Hypothalamus (tissue), 51 donors: ENCODE data around the gene SHROOM3.

Experiments
- DNase-seq, 51 donors: peaks; one replicate each; lab custom pipeline; 2025; lab: John Stamatoyannopoulos, UW

Gene SHROOM3

DNA sequence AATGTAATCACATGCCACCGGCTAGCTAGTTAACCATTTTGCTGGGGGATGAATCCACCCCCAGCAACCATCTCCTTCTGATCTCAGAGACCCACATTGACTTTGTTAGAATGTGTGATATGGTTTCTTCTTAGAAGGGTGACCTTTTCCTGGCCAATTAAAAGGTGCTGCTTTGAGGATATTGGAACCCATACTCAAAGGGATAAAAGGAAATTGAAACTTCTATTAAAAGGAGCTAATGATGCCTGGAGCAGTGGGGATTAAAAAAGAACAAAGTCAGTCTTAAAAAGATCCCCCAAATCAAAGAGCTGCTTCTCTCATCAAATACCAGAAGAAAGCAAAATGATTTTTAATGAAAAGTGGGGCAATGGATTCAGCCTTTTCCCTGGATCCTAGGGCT is 214.1 kb downstream of the SHROOM3 start:
- DNase-seq: no peak

DNA sequence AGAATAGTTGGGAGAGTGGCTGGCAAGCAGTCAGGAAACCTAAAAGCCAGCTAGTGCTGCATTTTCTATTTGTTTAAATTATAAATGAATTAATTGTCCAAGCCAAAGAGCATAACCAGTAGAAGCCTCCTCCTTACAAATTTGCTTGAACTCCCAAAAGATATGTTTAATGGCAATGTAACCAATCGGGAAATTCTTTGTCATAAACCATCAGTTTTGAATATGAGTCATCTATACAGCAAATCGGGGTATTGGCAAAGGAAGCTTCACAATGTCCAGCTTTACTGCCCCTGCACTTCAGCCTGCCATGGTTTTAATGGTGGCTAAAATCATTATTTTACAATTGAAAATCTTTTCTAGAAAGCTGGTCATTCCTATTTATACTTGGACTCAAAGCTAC is 216.6 kb downstream of the SHROOM3 start:
- no peak for DNase-seq

DNA sequence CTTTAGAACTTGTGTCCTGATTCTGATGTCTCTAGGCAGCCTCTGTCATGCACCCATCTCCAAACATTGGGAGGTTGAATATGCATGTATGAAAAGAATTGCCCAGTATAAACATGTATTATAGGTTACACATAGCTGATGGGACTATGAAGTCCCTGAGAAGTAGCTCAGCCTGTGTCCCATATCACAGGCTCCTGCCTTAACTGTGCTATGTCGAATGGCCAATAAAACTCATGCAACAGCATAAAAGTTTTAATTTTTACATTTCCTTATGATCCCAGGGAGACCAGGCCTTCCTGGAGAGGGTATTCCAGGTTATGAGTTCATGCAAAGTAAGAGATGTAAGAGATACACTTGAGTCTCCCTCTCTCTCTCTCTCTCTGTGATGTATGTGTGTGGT is 217.4 kb downstream of the SHROOM3 start:
- DNase-seq: no peak

DNA sequence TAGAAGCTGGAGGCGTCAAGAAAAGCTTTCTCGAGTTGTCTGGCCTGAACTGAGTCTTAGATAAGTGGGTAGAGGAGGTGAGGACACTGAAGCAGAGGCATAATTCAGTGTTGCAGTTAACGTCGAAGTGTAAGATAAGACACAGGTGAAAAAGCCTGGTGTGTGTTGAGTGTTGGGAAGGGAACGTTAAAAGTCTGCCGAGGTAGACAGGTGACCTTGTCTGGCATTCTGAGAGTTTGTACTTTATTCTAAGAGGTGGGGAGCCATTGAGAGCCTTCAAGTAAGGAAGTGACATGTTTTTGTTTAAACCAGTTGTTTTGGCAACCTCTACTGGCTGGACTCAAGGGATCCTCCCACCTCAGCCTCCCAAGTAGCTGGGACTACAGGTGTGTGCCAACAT is 219.1 kb downstream of the SHROOM3 start:
- DNase-seq: no peak

DNA sequence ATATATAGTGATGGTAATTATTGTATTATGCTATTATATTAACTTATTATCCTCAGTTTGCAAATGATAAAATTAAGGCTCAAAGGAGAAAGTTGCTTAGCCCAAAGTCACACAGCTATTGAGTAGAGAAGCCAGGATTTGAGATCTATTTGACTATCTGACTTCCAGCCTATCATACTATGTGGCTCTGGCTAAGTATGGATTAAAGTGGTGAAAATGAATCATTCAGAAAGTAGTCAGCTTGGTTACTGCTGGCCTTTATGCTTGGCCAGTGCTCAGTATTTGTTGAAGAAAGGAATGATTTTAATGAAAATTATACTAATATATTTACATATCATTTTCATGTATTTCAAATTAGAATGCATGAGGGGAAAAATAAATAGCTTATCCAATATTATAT is 219.8 kb downstream of the SHROOM3 start:
- DNase-seq: no peak

DNA sequence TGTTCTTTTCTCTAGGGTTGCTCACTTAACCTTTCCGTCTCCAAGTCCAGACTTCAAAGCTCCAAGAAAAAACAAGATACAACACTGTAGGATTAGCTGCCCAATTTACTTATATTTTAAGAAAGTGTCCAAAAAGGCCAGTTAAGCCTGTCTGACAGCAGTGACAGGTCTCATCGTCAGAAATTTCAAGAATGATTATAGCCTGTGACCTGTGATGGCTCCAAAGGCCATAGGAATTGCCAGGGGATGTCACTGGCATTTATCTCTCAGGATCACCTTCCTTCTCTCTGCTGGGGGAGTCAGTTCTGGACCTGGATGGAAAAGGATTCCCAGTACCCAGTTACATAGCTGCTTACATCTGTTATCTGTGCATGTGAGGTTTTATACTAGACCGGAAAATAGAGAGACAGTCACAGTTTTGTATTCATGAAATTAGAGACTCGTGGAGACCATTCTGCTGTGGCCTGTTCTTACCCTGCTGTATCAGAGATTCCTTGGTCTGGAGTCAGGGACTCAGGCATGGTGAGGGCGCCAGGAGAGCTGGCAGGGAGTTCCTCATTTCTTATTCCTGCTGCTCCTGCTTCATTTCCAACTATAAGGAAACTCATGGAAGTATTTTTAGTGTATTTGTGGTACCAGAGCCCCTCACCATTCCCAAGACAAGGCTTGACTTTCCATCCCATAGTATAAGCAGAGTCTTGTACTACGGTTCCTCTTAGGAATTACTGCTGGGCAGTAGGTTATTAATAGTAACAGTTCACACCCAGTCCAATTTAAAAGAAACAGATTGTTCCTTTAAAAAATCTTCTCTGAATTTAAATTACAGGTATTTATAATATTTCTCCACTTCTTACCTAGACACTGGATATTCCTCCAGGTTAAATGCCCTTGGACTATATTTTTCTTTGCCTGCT is 220.8 kb downstream of the SHROOM3 start:
- DNase-seq: no peak

DNA sequence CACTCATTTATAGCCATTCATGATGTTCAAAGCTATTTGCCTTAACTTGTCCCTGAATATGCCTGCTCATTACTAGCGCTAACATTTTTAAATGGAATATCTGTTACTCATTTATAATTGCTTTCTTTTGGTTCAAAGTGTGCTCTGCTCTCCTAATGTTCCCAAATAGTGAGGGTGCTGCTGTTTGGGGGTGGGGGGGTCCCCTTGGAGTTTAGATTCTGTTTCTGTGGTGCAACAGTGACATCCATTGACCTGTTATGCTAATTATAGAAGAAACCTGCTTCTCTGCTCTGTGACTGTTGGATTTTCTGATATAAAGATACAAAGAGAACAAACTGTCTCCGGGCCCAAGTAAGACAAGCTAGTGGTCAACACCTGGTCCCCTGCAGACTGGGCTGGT is 222.4 kb downstream of the SHROOM3 start:
- DNase-seq: no peak

DNA sequence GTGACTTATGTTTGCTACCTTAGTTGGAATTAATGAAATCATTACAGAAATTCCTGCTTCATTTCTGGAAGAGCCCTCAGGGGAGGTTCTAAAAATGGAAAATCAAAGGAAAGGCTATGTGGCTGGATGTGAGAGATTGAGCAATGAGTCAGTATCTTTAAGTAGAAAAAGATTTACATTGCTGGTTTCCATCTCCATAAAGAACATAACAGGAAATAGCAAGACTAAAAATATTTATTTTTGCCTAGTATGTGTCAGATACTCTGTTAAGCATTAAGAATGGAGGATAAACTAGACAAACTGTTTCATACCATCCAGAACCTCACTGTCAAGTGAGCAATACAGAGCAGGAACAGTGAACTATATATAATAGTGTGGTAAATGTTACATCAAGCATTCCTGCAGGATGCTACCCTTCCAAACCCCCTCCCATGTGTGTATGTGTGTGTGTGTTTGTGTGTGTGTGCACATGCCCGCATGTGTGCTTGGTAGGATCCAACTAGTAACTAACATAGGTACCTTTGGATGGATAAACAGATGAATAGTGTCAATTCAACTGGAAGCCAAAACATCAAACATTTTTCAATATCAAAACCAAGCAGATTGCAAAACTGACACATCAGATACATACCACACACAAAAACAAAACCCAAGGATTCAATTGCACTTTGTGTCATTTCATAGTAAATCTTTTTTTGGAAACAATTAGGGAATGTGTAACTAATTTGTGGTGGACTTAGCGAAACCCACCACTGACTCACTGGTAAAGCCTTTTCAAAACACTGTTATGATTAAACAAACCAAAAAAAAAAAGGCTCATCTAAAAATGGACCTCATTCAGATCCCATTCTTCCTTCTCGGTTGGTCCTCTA is 223.4 kb downstream of the SHROOM3 start:
- no peak for DNase-seq

DNA sequence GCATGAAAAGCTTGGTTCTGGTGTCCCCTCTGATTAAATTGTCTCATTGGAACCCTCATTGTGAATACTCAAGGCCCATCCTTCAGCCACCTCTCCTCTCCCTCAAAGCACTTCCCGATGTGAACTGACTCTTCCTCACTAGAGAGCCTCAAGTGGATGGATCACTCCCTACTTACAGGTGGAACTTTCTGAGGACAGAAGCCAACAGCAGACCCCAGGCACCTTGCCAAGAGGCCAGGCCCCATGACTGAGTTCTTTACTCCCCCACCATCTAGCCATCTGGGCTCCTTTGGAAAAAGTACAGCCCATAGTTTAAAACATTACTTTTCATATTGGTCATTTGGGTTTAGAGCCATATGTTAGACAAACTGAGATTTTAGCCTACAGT is 224.1 kb downstream of the SHROOM3 start:
- no peak for DNase-seq

DNA sequence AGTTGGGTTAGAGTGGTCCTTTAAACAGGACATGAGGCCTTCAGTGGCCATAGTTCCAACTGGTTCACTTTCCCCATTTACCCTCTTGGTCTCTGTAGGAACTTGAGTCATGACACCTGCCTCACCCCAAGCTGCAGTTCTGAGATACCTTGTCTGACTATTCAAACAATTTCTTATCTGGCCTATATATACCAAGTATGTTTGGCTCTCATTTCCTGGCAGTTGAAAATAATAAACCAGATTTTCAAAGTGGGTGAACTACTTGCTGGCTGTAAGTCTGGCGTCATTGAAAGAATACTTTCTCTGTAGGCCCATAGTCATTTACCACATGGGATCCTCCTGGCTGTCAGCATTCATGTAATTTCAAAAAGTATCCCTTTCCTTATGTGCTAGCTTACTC is 228.8 kb downstream of the SHROOM3 start:
- no peak for DNase-seq

DNA sequence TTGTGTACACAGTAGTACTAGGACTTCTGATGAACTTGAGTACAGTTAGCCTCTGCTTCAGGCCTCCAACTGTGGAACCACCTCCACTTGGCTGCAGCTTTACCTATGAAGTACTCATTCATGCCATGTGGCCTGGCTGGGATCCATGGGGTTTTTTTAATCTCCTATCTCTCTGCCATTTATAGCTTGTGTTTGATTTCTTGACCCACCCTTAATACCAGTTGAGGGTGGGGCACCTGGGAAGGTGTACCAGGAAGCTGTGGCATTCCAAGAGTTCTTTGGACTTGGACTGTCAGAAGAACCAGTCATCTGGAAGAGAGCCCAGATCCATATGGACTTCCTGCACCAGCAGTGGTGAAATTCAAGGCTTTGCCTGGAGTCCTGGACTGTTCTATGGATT is 230.1 kb downstream of the SHROOM3 start:
- no peak for DNase-seq

DNA sequence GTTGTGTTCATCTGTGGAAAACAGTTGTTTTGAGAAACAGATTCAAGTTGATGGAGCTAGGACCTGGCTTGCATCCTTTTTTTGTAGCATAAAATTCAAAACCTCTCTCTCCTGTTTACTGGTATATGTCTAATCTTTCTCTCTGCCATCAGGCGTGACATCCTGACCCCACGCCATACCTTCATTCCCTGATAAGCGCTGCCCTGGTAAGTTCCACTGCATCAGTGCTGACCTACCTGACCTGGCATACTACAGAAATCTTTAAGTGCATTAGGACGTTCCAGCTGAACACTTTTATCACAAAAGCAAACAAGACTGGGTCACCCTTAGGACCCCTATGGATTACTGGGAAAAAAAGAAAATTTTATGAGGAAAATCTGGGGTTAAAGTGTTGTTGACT is 230.7 kb downstream of the SHROOM3 start:
- no peak for DNase-seq

DNA sequence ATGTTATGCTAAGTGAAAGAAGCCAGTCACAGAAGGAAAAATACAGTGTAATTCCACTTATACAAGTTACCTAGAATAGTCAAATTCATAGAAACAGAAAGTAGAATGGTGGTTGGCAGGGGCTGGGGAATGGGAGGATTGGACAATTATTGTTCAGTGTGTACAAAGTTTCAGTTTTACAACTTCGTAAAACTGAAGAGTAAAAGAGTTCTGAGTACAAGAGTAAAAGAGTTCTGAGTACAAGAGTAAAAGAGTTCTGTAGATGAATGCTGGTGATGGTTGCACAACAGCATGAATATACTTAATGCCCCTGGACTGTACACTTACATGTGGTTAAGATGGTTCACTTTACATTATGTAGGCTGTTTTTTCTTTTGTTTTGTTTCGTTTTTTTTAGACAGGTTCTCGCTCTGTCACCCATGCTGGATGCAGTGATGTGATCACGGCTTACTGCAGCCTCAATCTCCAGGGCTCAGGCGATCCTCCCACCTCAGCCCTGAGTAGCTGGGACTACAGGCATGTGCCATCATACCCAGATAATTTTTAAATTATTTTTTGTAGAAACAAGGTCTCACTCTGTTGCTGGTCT is 232.0 kb downstream of the SHROOM3 start:
- DNase-seq: no peak

DNA sequence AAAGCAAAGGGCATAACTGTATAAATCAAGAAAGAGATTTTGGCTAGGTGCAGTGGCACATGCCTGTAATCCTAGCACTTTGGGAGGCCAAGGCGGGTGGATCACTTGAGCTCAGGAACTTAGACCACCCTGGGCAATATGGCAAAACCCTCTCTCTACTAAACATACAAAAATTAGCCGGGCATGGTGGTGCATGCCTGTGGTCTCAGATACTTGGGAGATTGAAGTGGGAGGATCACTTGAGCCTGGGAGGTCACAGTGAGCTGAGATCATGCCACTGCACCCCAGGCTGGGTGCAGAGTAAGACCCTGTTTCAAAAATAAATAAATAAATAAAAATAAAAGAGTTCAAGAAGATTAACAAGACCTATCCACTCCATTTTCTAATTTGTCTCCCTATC is 235.6 kb downstream of the SHROOM3 start:
- no peak for DNase-seq

DNA sequence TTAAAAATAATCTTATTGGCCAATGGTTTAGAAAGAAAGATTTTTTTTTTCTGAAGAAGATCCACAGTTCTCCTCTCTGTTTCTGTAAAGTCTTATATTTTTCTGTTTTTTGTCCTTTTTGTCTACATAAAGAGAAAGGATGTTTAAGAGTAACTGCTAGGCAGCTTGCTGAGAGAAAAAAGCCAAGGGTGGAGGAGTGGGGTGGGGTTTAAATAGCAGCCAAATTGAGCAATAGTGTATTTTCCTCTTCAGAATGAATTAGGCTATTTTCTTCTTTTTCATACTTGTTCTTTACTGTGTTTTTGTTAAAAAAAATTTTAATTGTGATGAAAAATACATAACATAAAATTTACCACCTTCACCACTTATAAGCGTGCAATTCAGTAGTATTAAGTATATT is 238.3 kb downstream of the SHROOM3 start:
- DNase-seq: no peak

DNA sequence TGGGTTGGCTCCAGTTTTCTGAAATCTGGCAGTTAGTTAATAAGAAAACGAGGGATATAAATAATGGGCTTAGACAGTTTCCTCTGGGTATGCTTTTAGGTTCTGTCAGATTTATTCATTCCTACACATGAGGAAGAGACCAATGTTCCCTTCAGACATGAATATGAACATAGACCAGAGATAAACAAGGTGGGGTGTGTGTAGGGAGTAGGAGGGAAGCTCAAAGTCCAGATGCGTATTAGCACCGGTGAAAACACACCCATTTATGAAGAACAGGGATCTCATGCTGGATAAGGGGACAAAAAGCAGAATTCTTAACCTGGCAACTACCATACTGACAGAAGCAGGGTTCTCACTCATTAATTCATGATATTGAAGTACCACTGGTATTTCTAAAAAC is 240.0 kb downstream of the SHROOM3 start:
- DNase-seq: no peak

DNA sequence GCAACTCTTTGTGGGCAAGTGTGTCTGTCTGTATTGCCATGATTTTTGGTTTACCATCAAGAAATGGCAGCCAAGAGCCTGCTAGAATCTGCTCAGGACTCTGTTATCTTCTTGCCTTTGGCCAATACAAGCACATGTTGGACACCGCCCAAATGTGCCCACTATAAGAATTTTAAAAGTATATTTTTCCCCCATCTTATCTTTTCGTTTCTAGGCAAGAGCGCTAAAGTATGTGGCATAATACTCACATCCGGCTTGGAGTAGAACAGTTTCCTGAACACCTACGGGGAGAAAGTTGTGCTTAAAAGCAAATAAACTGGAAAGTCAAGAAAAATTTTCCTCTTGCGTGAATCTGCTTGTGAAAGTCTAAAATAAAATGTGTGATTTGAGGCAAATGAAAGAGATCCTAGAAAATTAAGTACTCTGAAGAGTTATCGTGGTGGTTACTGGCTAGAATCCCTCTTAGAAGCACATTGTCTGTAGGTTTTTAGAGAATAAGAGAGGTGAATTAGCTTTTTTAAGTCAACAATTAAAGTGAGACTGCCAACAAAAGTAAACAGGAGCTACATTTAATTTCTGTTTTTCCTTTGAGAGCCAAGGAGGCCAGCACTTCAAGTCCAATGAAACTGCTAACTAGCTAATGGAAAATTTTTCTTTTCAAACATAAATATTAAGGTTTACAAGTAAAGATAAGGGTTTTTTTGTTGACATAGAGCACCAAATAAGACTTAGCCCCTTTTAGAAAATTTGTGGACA is 242.7 kb downstream of the SHROOM3 start:
- DNase-seq: no peak

DNA sequence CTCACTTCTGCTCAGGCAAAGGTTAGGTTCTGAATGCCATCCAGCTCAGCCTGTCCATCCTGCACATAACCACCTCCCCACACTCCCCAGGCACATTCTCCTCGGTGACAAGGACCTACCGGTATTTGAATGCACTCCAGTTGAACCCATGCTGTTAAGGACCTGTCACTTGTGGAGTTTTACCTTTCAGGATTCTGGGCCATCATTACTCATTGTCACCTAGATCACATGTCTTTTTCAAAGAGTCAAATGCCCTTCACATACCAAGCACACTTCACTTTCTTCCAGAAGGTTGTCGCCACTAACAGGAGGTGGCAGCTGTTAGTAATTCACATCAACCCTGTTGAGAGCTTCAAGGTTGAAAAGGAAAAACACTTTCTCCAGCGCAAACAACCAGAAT is 244.7 kb downstream of the SHROOM3 start:
- no peak for DNase-seq

DNA sequence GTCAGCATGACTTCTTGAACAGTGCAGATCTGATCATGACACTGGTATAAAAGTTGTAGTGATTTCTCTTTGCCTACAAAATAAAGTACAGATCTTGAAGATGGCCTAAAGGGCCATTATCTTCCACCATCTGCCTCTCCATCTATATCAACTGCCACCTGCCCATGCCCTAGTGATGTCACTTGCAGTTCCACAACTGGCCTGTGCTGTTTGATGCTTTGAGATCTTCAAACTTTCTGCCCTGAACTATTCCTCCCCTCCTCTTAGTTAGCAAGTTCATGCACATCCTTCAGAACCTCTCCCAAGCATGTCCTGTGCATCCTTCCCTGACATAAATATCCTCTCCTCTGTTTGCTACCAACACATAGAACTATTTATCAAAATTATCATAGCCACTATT is 245.9 kb downstream of the SHROOM3 start:
- DNase-seq: no peak

DNA sequence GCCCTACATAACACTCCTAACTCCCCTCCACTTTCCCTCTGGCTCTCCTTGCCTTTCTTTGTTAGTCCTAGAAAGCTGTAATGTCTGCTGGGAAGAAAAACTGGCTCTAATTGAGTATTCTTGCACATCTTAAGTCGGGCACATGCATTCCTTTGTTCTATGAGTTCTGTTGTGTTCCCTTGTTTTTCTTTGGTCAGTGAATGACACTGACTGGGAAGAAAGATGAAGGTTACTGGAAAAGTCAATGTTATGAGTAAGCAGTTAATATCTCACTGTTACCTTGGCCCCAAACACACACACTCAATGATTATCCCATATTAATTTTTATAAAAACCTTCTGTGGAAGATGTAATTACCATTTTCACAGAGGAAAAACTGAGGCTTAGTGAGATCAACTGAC is 247.0 kb downstream of the SHROOM3 start:
- no peak for DNase-seq

DNA sequence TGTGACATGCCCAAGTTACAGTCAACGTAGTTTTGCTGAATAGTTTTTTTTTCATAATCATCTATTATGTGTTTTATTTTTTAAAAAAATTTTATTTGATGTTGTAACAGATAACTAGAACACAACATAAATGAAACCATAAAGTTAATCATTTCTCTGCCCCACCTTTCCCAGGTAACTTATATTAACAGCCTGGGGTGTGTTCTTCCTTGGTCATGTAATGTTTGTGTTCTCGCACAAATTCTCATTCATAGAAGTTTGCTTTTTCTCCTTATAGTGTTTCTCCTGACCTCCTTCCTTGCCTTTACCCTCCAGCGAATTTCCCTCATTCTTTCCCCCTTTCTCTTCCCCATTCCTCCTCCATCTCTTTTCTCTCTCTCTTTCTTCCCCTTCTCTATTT is 248.1 kb downstream of the SHROOM3 start:
- DNase-seq: no peak
